GM12878 (cell line): Measurements from ENCODE around the gene ZNF451. TPM values are rescaled to one million over a fixed set of nuclear protein-coding genes. Genes with fewer than 3 reads are reported as not detected.

Source experiments
- BCL11A ChIP-seq: IDR thresholded peaks from 2 replicates; pipeline ENCODE4 v1.6.1; 2011; ENCODE audit warnings: low read depth, low read length
- CBX3 ChIP-seq: fragments of 200-600 bp; sonication (generic); IDR thresholded peaks from 2 replicates; pipeline ENCODE4 v1.6.1; 2016; ENCODE audit warnings: low read depth, borderline replicate concordance
- E2F8 ChIP-seq: fragments of 450-650 bp; IDR thresholded peaks from 2 replicates; pipeline ENCODE4 v1.6.1; 2018; ENCODE audit warnings: mild to moderate bottlenecking, low read depth, moderate library complexity; ENCODE audit not compliant: partially characterized antibody
- FOXK2 ChIP-seq: fragments of 450-650 bp; IDR thresholded peaks from 2 replicates; pipeline ENCODE4 v1.6.1; 2017; ENCODE audit warnings: mild to moderate bottlenecking, moderate library complexity
- HDAC6 ChIP-seq: fragments of 200-600 bp; sonication (generic); IDR thresholded peaks from one replicate; pipeline ENCODE4 v1.8.0; 2017; ENCODE audit warnings: antibody characterized with exemption; ENCODE audit not compliant: unreplicated experiment
- HSF1 ChIP-seq: fragments of 150-350 bp; IDR thresholded peaks from 2 replicates; pipeline ENCODE4 v1.6.1; 2014; ENCODE audit warnings: mild to moderate bottlenecking, low read depth, low read length
- IRF3 ChIP-seq: fragments of 450-650 bp; IDR thresholded peaks from 2 replicates; pipeline ENCODE4 v1.6.1; 2014; ENCODE audit warnings: mild to moderate bottlenecking
- KAT2A ChIP-seq: conservative IDR thresholded peaks from 2 replicates; pipeline ENCODE4 v1.6.1; 2011; ENCODE audit warnings: low read depth, low read length; ENCODE audit not compliant: control insufficient read depth
- LARP7 ChIP-seq: fragments of 450-650 bp; IDR thresholded peaks from 2 replicates; pipeline ENCODE4 v1.6.1; 2017; ENCODE audit warnings: mild to moderate bottlenecking
- MAX ChIP-seq: IDR thresholded peaks from 2 replicates; pipeline ENCODE4 v1.6.1; 2012; ENCODE audit warnings: low read depth, low read length, improper control_type of control experiment
- MLLT1 ChIP-seq: fragments of 450-650 bp; IDR thresholded peaks from 2 replicates; pipeline ENCODE4 v1.6.1; 2016; ENCODE audit warnings: mild to moderate bottlenecking
- MYB ChIP-seq: fragments of 150-350 bp; IDR thresholded peaks from 2 replicates; pipeline ENCODE4 v1.6.1; 2014; ENCODE audit warnings: mild to moderate bottlenecking, low read depth, low read length, borderline replicate concordance
- PKNOX1 ChIP-seq: fragments of 450-650 bp; IDR thresholded peaks from 2 replicates; pipeline ENCODE4 v1.6.1; 2016; ENCODE audit warnings: mild to moderate bottlenecking
- POU2F2 ChIP-seq: IDR thresholded peaks from 3 replicates; pipeline ENCODE4 v1.6.1; 2011; ENCODE audit warnings: low read depth, mild to moderate bottlenecking, low read length, borderline replicate concordance
- RUNX3 ChIP-seq: IDR thresholded peaks from 2 replicates; pipeline ENCODE4 v1.6.1; 2012; ENCODE audit warnings: low read length, inconsistent platforms
- SMAD5 ChIP-seq: IDR thresholded peaks from 2 replicates; pipeline ENCODE4 v1.6.1; 2016; ENCODE audit warnings: antibody characterized with exemption, low read depth
- SMC3 ChIP-seq: IDR thresholded peaks from 2 replicates; pipeline ENCODE4 v1.6.1; 2011; ENCODE audit warnings: low read length, improper control_type of control experiment, borderline replicate concordance
- SP1 ChIP-seq: IDR thresholded peaks from one replicate; pipeline ENCODE4 v1.6.1; 2011; ENCODE audit warnings: low read depth, low read length
- TARDBP ChIP-seq: IDR thresholded peaks from 2 replicates; pipeline ENCODE4 v1.6.1; 2016; ENCODE audit warnings: borderline replicate concordance
- TCF12 ChIP-seq: IDR thresholded peaks from 2 replicates; pipeline ENCODE4 v1.6.1; 2011; ENCODE audit warnings: low read depth, mild to moderate bottlenecking, low read length
- TCF3 ChIP-seq: IDR thresholded peaks from 2 replicates; pipeline ENCODE4 v1.6.1; 2012; ENCODE audit warnings: low read depth, mild to moderate bottlenecking, low read length, borderline replicate concordance; ENCODE audit not compliant: insufficient read depth
- polyA plus RNA-seq, 11 experiments: library from polyadenylated mRNA; depleted of rRNA in 4 of 11; unstranded in 6 of 11; stranded (reverse) in 5 of 11; fragments of >200 nt; fragmentation: Nextera tagmentation in 4 of 11; fragmentation: Illumina TruSeq in 1 of 11; extraction: Ambion mirVana in 4 of 11; extraction: Trizol in 1 of 11; gene quantifications; 1 replicate in 1 of 11; 2 replicates in 10 of 11; pipeline versions ENCODE4 v1.2.1 to v1.2.3, GENCODE V29; 2011 to 2016; ENCODE audit warnings: inconsistent platforms in 2 of 11, missing spikeins in 2 of 11, low read depth in 1 of 11
- total RNA-seq, 4 experiments: library from RNA; depleted of rRNA in 3 of 4; stranded (reverse); fragments of >200 nt in 3 of 4; fragmentation: Illumina TruSeq in 1 of 4; extraction: Trizol in 1 of 4; gene quantifications; 2 replicates each; pipeline versions ENCODE4 v1.2.1 to v1.2.3, GENCODE V29; 2013 to 2021

ZNF451 gene
- total and polyA plus RNA-seq, 10 of the 15 experiments (the other 5 are each of a cell fraction or from before 2014, with no cell fraction given): 6.5 to 44.4 (median 23.8) TPM

GRCh38 chr6:57089687-57090457, at the start of gene ZNF451 (continued):
- TF ChIP-seq TCF3: peak; percentile 92
- TF ChIP-seq MLLT1: peak; percentile 58
- peak; percentile 52 for TF ChIP-seq SP1
- TF ChIP-seq HSF1: no peak
- peak; percentile 79; the same call in 1 of the 2 replicates for TF ChIP-seq TARDBP
- TF ChIP-seq MAX: no peak; the same call in 1 of the 2 replicates
- TF ChIP-seq SMAD5: 0 out of 2 replicates have a peak, but pooled peaks have one; percentile 46
- TF ChIP-seq PKNOX1: peak; percentile 46
- peak; percentile 67; the same call in 1 of the 2 replicates for TF ChIP-seq FOXK2
- TF ChIP-seq TCF12: peak; percentile 95
- no peak for TF ChIP-seq LARP7
- no peak for TF ChIP-seq HDAC6
- TF ChIP-seq POU2F2: peak; percentile 44; the same call in 2 of the 3 replicates
- no peak for TF ChIP-seq BCL11A
- TF ChIP-seq SMC3: no peak
- TF ChIP-seq KAT2A: no peak
- no peak for TF ChIP-seq RUNX3
- TF ChIP-seq IRF3: no peak; the same call in 1 of the 2 replicates
- TF ChIP-seq MYB: no peak
- peak; percentile 58 for TF ChIP-seq E2F8
- no peak for TF ChIP-seq CBX3
